H1 (cell line): ENCODE measurements around the gene RWDD4. TPM values are rescaled to one million over a fixed set of nuclear protein-coding genes. Genes with fewer than 3 reads are reported as not detected.

Source experiments
- CTCF ChIA-PET: fragments of 300-600 bp; sonication (Branson Sonifier 250); formaldehyde crosslinking; loops from one replicate; lab custom pipeline; 2021; ENCODE audit not compliant: partially characterized antibody; lab: Charles Lee
- POLR2A ChIA-PET: fragments of 300-600 bp; sonication (Branson Sonifier 250); formaldehyde crosslinking; loops from one replicate; lab custom pipeline; 2021; ENCODE audit warnings: inconsistent platforms; ENCODE audit not compliant: partially characterized antibody; lab: Charles Lee
- DNase-seq, 2 experiments: peaks; one replicate each; pipeline versions ENCODE4 v3.0.0 to v3.0.0-alpha.2; 2010 to 2022; ENCODE audit warnings: low spot score in 2 of 2, low read depth in 1 of 2, mixed read lengths in 1 of 2
- FAIRE-seq: peaks from 2 replicates; lab custom pipeline; 2011; peaks lifted over from hg19 to GRCh38; lab: Jason Lieb, UNC
- H2AFZ ChIP-seq: 2 replicates; pipeline ENCODE4 v1.8.1; 2012; ENCODE audit warnings: low read length, inconsistent platforms
- H2AK5ac ChIP-seq: 2 replicates; pipeline ENCODE4 v1.6.1; 2013; ENCODE audit warnings: low read depth, low read length
- H2BK120ac ChIP-seq: replicated peaks from 2 replicates; pipeline ENCODE3; 2013; ENCODE audit warnings: low read depth, low read length, inconsistent platforms
- H2BK12ac ChIP-seq: 2 replicates; pipeline ENCODE4 v1.6.1; 2013; ENCODE audit warnings: low read depth, low read length
- H2BK15ac ChIP-seq: 2 replicates; pipeline ENCODE4 v1.6.1; 2013; ENCODE audit warnings: low read length
- H2BK20ac ChIP-seq: 2 replicates; pipeline ENCODE4 v1.6.1; 2013; ENCODE audit warnings: low read length
- H2BK5ac ChIP-seq: 2 replicates; pipeline ENCODE4 v1.6.1; 2013; ENCODE audit warnings: low read depth, low read length
- H3K14ac ChIP-seq: 2 replicates; pipeline ENCODE4 v1.6.1; 2013; ENCODE audit warnings: inconsistent platforms; ENCODE audit not compliant: insufficient read length
- H3K18ac ChIP-seq: 2 replicates; pipeline ENCODE4 v1.6.1; 2013; ENCODE audit warnings: low read length; ENCODE audit errors: extremely low read depth
- H3K23ac ChIP-seq: 2 replicates; pipeline ENCODE4 v1.6.1; 2013; ENCODE audit warnings: inconsistent platforms; ENCODE audit not compliant: insufficient read length
- H3K23me2 ChIP-seq: 2 replicates; pipeline ENCODE4 v1.6.1; 2013; ENCODE audit warnings: low read depth, low read length
- H3K27ac ChIP-seq: 2 replicates; pipeline ENCODE4 v1.6.1; 2011; ENCODE audit warnings: low read depth, low read length, inconsistent platforms
- H3K27me3 ChIP-seq, 4 experiments: replicated peaks in 1 of 4; 1 replicate in 1 of 4; 2 replicates in 3 of 4; pipeline versions ENCODE4 v1.6.1 to v1.8.1; 2011 to 2013; ENCODE audit warnings: low read length in 3 of 4, mild to moderate bottlenecking in 3 of 4, inconsistent platforms in 2 of 4, mixed read lengths in 2 of 4, moderate library complexity in 1 of 4; ENCODE audit not compliant: control insufficient read depth in 3 of 4, insufficient read depth in 3 of 4; ENCODE audit errors: extremely low read depth in 1 of 4
- H3K36me3 ChIP-seq, 4 experiments: 2 replicates each; pipeline versions ENCODE4 v1.6.1 to v1.8.1; 2011 to 2013; ENCODE audit warnings: mild to moderate bottlenecking in 4 of 4, low read length in 3 of 4, moderate library complexity in 2 of 4, control low read depth in 1 of 4, inconsistent platforms in 1 of 4; ENCODE audit not compliant: insufficient read depth in 4 of 4, control insufficient read depth in 2 of 4
- H3K4ac ChIP-seq: replicated peaks from 2 replicates; pipeline ENCODE3; 2013; ENCODE audit warnings: low read length, low read depth, mixed read lengths, inconsistent platforms; ENCODE audit not compliant: insufficient read length
- H3K4me1 ChIP-seq, 4 experiments: replicated peaks in 1 of 4; 1 replicate in 1 of 4; 2 replicates in 3 of 4; pipeline versions ENCODE4 v1.6.1 to v1.8.1; 2011 to 2013; ENCODE audit warnings: low read length in 3 of 4, inconsistent platforms in 2 of 4, mixed read lengths in 1 of 4; ENCODE audit not compliant: insufficient read depth in 4 of 4, control insufficient read depth in 3 of 4
- H3K4me2 ChIP-seq, 2 experiments: 2 replicates each; pipeline versions ENCODE4 v1.6.1 to v1.8.1; 2011 to 2013; ENCODE audit warnings: low read depth in 2 of 2, low read length in 2 of 2, control low read depth in 1 of 2, inconsistent platforms in 1 of 2, mild to moderate bottlenecking in 1 of 2; ENCODE audit not compliant: insufficient read depth in 1 of 2
- H3K4me3 ChIP-seq, 4 experiments: fragments of 200-600, 300-600 bp in 1 of 4; sonication (generic), shearing (Covaris generic), sonication (Bioruptor Twin) in 1 of 4; 2 replicates each; pipeline versions ENCODE4 v1.5.1 to v1.8.1; 2011 to 2016; ENCODE audit warnings: low read length in 4 of 4, low read depth in 3 of 4, control low read depth in 2 of 4, inconsistent platforms in 2 of 4, mild to moderate bottlenecking in 2 of 4, mixed read lengths in 1 of 4, moderate library complexity in 1 of 4; ENCODE audit not compliant: insufficient read depth in 2 of 4; ENCODE audit errors: extremely low read depth in 1 of 4
- H3K56ac ChIP-seq: replicated peaks from 2 replicates; pipeline ENCODE3; 2013; ENCODE audit warnings: low read depth, mild to moderate bottlenecking, mixed read lengths, low read length, inconsistent platforms; ENCODE audit not compliant: insufficient read length
- H3K79me1 ChIP-seq: 2 replicates; pipeline ENCODE4 v1.6.1; 2013; ENCODE audit warnings: low read depth, low read length, control low read depth
- H3K79me2 ChIP-seq, 2 experiments: 2 replicates each; pipeline versions ENCODE4 v1.6.1 to v1.8.1; 2012 to 2013; ENCODE audit warnings: low read length in 2 of 2, mild to moderate bottlenecking in 2 of 2, inconsistent platforms in 1 of 2; ENCODE audit not compliant: insufficient read depth in 2 of 2, control insufficient read depth in 1 of 2
- H3K9ac ChIP-seq, 4 experiments: replicated peaks in 1 of 4; 1 replicate in 1 of 4; 2 replicates in 3 of 4; pipeline versions ENCODE4 v1.6.1 to v1.8.1; 2011 to 2013; ENCODE audit warnings: low read depth in 3 of 4, low read length in 3 of 4, control low read depth in 2 of 4, mild to moderate bottlenecking in 2 of 4, moderate library complexity in 2 of 4, inconsistent platforms in 1 of 4; ENCODE audit errors: extremely low read depth in 1 of 4
- H3K9me3 ChIP-seq, 2 experiments: 2 replicates each; pipeline versions ENCODE4 v1.6.1 to v1.8.1; 2012 to 2013; ENCODE audit warnings: mild to moderate bottlenecking in 2 of 2, moderate library complexity in 2 of 2, control low read depth in 1 of 2, inconsistent platforms in 1 of 2, low read depth in 1 of 2, low read length in 1 of 2, mixed read lengths in 1 of 2; ENCODE audit not compliant: insufficient read depth in 2 of 2
- H4K20me1 ChIP-seq, 2 experiments: replicated peaks in 1 of 2; 2 replicates each; pipeline versions ENCODE3 to v1.8.1; 2011 to 2013; ENCODE audit warnings: inconsistent platforms in 2 of 2, low read length in 2 of 2, mild to moderate bottlenecking in 1 of 2; ENCODE audit not compliant: insufficient read depth in 2 of 2, control insufficient read depth in 1 of 2
- H4K5ac ChIP-seq: 2 replicates; pipeline ENCODE4 v1.6.1; 2013; ENCODE audit warnings: low read length, low read depth, mixed read lengths, inconsistent platforms; ENCODE audit not compliant: insufficient read length
- H4K8ac ChIP-seq: 2 replicates; pipeline ENCODE4 v1.8.0; 2013; ENCODE audit warnings: mild to moderate bottlenecking, moderate library complexity, low read length, inconsistent platforms; ENCODE audit not compliant: insufficient read depth; ENCODE audit errors: extremely low read depth
- H4K91ac ChIP-seq: replicated peaks from 2 replicates; pipeline ENCODE3; 2013; ENCODE audit warnings: low read length, mixed read lengths, inconsistent platforms; ENCODE audit not compliant: insufficient read length
- CEBPB ChIP-seq: IDR thresholded peaks from 2 replicates; pipeline ENCODE4 v1.6.1; 2012; ENCODE audit warnings: low read depth, low read length
- EGR1 ChIP-seq: IDR thresholded peaks from 2 replicates; pipeline ENCODE4 v1.6.1; 2011; ENCODE audit warnings: low read depth, low read length, borderline replicate concordance
- ZNF274 ChIP-seq: IDR thresholded peaks from 2 replicates; pipeline ENCODE4 v1.7.0; 2012; ENCODE audit warnings: low read length, borderline replicate concordance; ENCODE audit errors: extremely low read depth
- WGBS, 2 experiments: shearing (Covaris generic) in 1 of 2; methylation state at CpG; one replicate each; pipeline versions ENCODE4 v1.1.6 to v1.1.7; 2013 to 2015; ENCODE audit warnings: low lambda C conversion rate in 2 of 2, mixed read lengths in 2 of 2, inconsistent platforms in 1 of 2, low coverage in 1 of 2, missing lambda C conversion rate in 1 of 2; ENCODE audit not compliant: insufficient replicate concordance in 2 of 2, insufficient coverage in 1 of 2, insufficient read length in 1 of 2; ENCODE audit errors: extremely low coverage in 1 of 2, missing lambda C conversion rate in 1 of 2; 5-methylcytosine and 5-hydroxymethylcytosine counted together
- polyA plus RNA-seq, 7 experiments: library from polyadenylated mRNA; depleted of rRNA in 3 of 7; stranded (reverse) in 5 of 7; unstranded in 2 of 7; fragments of >200 nt in 5 of 7; fragments of 200-250 nt in 2 of 7; gene quantifications; 1 replicate in 5 of 7; 2 replicates in 1 of 7; 4 replicates in 1 of 7; pipeline versions ENCODE4 v1.2.1 to v1.2.3, GENCODE V29; 2011 to 2013; ENCODE audit warnings: missing spikeins in 2 of 7, mixed read lengths in 2 of 7
- total RNA-seq: library from RNA; stranded (reverse); fragmentation: NEBNext Ultra II Directional; extraction: Animal tissue kit (Norgen Biotek cat#: 25700); gene quantifications from 2 replicates; pipeline ENCODE4 v1.2.1, GENCODE V29; 2021

The RWDD4 gene
- total and polyA plus RNA-seq, 2 of the 8 experiments (the other 6 are each of a cell fraction or from before 2014, with no cell fraction given): 5.4 to 18.9 TPM

DNA sequence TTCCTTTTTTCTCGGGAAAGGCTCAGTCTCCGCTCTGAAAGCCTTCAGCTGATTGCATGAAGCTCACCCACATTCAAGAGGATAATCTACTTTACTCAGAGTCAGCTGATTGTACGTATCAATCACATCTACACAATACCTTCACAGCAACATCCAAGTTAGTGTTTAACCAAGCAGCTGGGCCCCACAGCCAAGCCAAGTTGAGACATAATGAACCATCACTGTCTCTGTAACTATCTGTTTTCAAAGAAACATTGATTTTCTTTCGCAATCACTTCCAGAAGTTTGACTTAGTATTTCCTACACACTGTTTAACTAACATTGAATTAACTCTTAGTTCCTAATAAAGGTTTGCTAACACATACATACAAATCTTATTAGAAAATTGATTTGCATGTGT, 40.3 kb downstream of the RWDD4 start:
- Histone ChIP-seq H3K9me3 (no peaks in the 10 kb centered on the region), H3K56ac (no peak overlapping the region), H3K4ac (no peak overlapping the region), H3K4me3 (no peak overlapping the region), H2BK15ac (no peak overlapping the region), H3K4me1 (no peaks in the 10 kb centered on the region), H3K27me3 (no peaks in the 10 kb centered on the region), H3K79me1 (no peaks in the 10 kb centered on the region), H3K9ac (no peak overlapping the region), H2BK12ac (no peak overlapping the region), H3K79me2 (no peaks in the 10 kb centered on the region), H4K5ac (no peak overlapping the region), H4K20me1 (no peaks in the 10 kb centered on the region), H4K91ac (no peak overlapping the region), H3K4me2 (no peak overlapping the region), H3K23me2 (no peaks in the 10 kb centered on the region), H2AFZ (peak overlapping the region; percentile 14; the same call in 1 of the 2 replicates), H3K27ac (no peak overlapping the region), H3K23ac (no peak overlapping the region), H4K8ac (no peak overlapping the region), H3K14ac (no peak overlapping the region), H2AK5ac (no peak overlapping the region), H2BK5ac (no peak overlapping the region), H2BK120ac (no peak overlapping the region), H2BK20ac (no peak overlapping the region), H3K36me3 (no peaks in the 10 kb centered on the region), H3K18ac (no peak overlapping the region)
- no peak for TF ChIP-seq ZNF274
- TF ChIP-seq EGR1: no peak
- peak; percentile 38; the same call in 1 of the 2 replicates for TF ChIP-seq CEBPB
- ChIA-PET POLR2A (interaction anchor here (1.0 kb wide), 1 partner anchor 16 kb away, joined by 3 read pairs; no protein-coding TSS in a partner anchor), CTCF (no interaction called here)
- DNase-seq (no peak), FAIRE-seq (no peak)
- WGBS, 2 experiments: 89% methylated on average over 4 of the region's 4 CpGs; no CpG with 5 or more reads in 1 of the 2 experiments
